DMS53 (cell line): ENCODE measurements around the gene SKIDA1.

Experiments
- DNase-seq: peaks from one replicate; lab custom pipeline; 2025; lab: John Stamatoyannopoulos, UW

Gene SKIDA1

GRCh38 chr10:21482821-21483220 lies 42.7 kb downstream of the SKIDA1 start:
- DNase-seq: no peak

- no peak for DNase-seq
Observed at GRCh38 chr10:21481407-21481806, 44.1 kb downstream of the SKIDA1 start.

GRCh38 chr10:21479570-21480315 lies 45.7 kb downstream of the SKIDA1 start:
- DNase-seq: no peak

GRCh38 chr10:21475393-21475792 lies 50.1 kb downstream of the SKIDA1 start:
- peak; percentile 81 for DNase-seq

- no peak for DNase-seq
Observed at GRCh38 chr10:21473541-21473940, 51.9 kb downstream of the SKIDA1 start.

GRCh38 chr10:21473135-21473534 lies 52.3 kb downstream of the SKIDA1 start:
- DNase-seq: no peak

GRCh38 chr10:21468086-21468485 lies 57.4 kb downstream of the SKIDA1 start:
- no peak for DNase-seq

GRCh38 chr10:21467633-21468032 lies 57.8 kb downstream of the SKIDA1 start:
- no peak for DNase-seq

- DNase-seq: peak; percentile 12
Observed at GRCh38 chr10:21464134-21464533, 61.3 kb downstream of the SKIDA1 start.
